ENCODE measurements around the gene RPS21.

Gene RPS21

DNA sequence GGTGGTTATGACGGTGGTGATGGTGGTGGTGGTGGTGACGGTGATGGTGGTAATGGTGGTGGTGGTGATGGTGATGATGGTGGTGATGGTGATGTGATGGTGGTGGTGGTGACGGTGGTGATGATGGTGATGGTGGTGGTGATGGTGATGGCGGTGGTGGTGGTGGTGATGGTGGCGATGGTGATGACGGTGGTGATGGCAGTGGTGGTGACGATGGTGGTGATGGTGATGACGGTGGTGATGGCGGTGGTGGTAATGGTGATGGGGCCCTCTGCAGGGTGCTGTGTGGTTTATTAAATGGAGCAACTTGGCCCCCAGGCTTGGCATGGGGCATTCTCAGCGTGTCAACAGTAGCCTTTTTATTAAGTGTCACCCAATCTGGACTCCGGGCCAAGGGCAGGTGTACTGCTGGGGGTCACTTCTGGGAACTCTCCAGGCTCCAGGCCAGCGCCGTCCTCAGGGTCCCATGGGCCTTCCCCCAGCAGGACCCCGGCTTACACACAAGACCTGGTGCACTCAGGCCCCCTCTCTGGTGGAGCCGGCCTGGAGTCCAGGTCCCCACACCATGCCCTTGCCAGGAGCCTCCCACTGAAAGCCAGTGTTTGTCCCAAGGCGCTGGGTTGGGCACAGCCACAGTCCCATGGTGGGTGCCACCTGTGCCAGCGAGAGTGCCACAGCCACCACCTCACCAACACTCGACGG, 11.4 kb downstream of the RPS21 start:
- no peak for DNase-seq

DNA sequence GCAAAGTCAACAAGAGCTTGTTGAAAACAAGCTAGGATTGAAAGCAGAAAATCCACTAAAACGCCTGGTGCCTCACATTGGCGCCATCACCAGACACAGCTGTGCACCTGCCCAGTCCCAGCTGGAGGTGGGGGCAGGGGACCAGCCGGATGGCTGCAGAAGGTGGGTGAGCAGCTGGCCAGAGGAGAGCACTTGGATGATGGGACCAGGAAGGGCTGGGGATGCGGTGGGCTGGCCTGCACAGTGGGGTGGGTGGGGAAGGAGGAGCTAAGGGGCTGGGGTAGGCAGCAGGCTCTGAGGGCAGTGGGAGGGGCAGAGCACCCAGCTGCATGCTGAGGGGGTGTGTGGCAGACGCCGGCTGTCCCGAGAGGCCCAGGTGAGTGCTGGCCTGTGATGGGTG, 13.1 kb downstream of the RPS21 start:
- no peak for DNase-seq

GRCh38 chr20:62400541-62400940, 13.6 kb downstream of the RPS21 start:
- DNase-seq: no peak

DNA sequence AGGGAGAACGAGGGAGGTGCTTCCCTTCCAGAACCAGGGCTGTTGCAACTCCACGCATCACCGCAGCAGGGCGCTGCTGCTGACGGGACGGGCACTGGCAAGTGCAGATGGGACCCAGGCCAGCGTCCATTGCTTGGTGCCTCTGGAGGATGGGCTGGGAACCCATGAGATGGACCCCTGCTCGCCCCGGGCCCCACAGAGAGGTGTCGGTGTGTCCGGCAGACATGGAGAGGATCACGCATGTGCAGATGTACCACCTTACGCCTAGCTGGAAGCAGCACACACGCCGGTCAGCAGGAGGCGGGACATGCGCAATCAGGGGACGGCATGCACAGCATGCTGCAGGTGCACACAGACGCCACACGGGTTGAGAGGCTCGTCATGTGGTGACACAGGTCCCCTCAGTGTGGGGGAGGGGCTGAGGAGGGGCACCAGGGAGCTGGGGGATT, 14.5 kb downstream of the RPS21 start:
- no peak for DNase-seq

DNA sequence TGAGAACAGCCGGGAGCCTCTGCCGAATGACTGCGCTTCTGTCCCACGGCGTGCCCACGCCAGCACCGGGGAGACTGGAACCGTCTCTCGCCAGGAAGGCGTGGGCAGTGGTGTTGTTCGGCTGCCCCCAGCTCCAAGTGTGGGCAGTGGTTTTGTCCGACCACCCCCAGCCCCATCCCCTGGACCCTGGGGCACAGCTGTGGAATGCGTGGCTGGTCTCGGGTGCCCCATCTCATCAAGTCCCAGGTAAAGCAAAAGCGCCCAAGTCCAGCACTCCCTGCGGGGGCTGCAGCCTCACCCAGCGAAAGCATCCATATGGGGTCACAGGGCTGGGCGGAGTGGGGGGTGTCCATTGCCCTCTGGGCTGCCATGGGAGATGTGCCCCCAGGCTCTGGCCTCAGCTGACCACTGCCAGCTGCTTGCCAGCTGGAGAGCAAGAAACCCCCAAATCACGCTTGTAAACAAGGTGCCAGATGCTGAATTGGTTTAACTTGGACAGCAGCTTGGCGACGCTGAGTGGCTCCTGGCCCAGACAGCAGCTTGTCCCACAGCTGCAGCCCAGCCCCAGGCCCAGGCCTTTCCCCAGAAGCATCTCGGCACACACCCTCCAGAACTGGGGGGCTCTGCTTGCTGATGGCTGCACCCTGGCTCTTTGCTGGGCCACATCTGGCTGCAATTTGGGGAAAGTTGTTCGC, 15.7 kb downstream of the RPS21 start:
- no peak for DNase-seq

- no peak for DNase-seq
Measured at GRCh38 chr20:62403331-62403730, 16.4 kb downstream of the RPS21 start.

DNA sequence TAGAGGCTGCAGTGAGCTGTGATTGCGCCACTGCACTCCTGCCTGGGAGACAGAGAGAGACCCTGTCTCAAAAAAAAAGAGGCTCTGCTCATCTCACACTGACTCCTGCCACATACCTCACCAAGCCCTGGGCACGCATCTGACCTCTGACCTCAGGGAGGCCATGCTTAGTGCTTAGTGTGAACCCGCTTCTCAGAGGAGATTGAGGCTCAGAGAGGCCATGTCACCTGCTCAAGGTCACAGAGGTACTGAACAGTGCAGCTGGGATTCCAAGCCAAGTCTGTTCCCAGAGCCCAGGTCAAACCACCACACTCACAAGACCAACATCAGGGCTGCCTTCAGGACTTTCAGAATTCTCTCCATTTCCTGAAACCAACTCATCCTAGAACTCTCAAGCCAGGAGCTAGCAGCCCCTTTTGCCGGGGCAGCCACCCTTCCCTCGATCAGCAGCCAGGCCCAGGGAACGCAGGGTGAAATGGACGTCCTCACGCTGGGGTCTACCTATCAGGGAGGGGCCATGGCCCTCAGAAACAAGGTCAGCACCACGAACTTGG, 17.3 kb downstream of the RPS21 start:
- no peak for DNase-seq

DNA sequence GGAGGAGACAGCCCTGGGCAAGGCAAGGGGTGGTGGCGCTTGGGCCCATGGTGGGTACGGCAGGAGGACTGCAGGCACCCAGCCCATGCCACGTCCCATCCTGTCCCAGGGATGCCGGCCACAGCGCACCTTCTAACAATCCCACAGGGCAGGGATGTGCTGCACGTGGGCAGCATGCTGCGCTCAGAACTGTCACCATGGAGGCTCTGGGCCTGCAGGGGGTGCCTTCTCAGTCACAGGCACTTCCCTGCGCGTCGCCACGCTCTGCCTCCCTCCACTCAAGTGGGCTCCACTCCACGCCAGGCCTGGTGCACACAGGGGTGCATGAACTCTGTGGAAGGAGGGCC, 17.8 kb downstream of the RPS21 start:
- DNase-seq: no peak

- DNase-seq: no peak
Measured at GRCh38 chr20:62405108-62405980, 18.4 kb downstream of the RPS21 start.

GRCh38 chr20:62405981-62406513, 19.1 kb downstream of the RPS21 start:
- no peak for DNase-seq

- DNase-seq: no peak
Measured at GRCh38 chr20:62406635-62407176, 19.8 kb downstream of the RPS21 start.

DNA sequence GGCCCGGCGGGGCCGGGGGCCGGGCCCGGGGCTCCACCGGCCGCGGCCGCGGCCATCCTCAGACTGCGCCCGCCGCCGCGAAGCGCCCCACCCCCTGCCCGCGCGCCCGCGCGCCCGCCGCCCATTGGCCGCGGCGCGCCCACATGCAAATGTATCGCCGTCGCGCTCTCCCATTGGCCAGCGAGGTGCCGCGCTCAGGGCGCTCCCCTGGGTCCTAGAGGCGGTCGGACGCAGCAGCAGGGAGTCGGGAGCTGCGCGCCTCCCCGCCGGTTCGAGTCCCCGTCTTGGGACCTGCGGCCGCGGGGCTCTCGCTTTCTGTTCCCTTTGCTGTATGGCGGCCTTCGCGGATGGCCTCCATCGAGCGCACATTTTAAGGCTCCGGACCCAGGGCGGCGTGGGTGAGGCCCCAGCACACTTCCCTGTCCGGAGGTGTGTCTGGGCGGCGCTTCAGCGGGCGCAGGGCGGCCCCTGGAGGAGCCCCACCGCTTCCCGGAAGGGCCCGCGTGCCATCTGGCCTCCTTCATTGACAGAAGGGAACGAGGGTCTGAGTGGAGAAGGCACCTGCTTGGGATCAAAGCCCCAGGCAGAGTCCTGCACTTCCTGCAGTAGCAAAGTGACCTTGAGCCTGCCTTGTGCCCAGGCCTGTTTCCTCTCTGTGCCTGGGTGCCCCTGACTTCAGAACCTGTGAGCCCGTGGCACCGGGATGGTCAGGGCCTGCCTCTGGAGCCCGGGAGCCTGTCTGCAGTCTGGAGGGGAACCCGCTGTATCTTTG, 20.5 kb downstream of the RPS21 start, which contains the start of gene CABLES2:
Gene CABLES2 (minus strand): TSS at position 65 of the 772 bp plus-strand sequence. CDS start 9 bp downstream, at position 56.
- peak; percentile 93 for DNase-seq

GRCh38 chr20:62408055-62408454, 21.2 kb downstream of the RPS21 start:
- no peak for DNase-seq

- DNase-seq: no peak
Measured at GRCh38 chr20:62408640-62409039, 21.7 kb downstream of the RPS21 start.

- DNase-seq: no peak
Measured at GRCh38 chr20:62409086-62409853, 22.4 kb downstream of the RPS21 start.

GRCh38 chr20:62409931-62410745, 23.2 kb downstream of the RPS21 start:
- DNase-seq: peak; percentile 32

DNA sequence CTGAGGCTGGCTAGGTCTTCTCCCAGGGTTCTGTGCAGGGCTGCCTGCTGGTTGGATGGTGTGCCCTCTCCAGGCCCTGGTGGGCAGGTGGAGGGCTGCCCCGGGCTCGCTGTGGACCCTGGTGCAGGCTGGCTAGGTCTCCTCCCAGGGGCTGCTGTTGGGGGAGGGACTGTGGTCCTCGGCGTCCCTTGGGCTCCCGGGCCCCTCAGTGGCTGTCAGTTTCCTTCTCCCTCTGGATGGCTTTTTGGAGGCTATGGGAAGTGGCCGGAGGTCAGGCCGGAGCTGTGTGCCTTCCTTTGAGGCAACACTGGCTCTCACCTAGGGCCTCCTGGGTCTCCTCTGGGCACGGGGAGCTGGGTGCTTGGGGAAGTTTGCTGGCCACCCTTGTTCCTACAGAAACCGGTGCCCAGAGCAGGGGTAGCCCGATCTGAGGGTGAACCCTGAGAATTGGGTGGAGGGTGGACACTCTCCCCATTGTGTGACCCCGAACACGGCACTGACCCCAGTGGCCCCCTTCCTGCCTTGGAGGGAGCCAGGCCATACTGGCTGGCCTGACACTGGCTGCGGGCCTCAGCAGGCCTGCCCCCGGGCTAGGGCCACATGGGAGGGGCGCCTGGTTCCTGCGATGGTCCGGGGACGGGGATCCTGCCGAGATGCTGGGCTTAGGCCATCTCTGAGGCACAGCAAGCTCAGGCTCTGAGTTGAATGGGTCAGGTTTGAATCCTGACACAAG, 24.0 kb downstream of the RPS21 start:
- DNase-seq: no peak

- no peak for DNase-seq
Measured at GRCh38 chr20:62411479-62412193, 24.7 kb downstream of the RPS21 start.
